ENCODE data around the gene CDK15. TPM values are rescaled to one million over a fixed set of nuclear protein-coding genes. Genes with fewer than 3 reads are reported as not detected.
A peak's percentile ranks its signal among the peaks of the same experiment; 100 is the strongest.
"Not testable (repeated sequence)": the region's sequence is repeated elsewhere in the genome, so short reads cannot be mapped to it uniquely, and the experiment has no call there.

The CDK15 gene
- not detected for total RNA-seq

DNA sequence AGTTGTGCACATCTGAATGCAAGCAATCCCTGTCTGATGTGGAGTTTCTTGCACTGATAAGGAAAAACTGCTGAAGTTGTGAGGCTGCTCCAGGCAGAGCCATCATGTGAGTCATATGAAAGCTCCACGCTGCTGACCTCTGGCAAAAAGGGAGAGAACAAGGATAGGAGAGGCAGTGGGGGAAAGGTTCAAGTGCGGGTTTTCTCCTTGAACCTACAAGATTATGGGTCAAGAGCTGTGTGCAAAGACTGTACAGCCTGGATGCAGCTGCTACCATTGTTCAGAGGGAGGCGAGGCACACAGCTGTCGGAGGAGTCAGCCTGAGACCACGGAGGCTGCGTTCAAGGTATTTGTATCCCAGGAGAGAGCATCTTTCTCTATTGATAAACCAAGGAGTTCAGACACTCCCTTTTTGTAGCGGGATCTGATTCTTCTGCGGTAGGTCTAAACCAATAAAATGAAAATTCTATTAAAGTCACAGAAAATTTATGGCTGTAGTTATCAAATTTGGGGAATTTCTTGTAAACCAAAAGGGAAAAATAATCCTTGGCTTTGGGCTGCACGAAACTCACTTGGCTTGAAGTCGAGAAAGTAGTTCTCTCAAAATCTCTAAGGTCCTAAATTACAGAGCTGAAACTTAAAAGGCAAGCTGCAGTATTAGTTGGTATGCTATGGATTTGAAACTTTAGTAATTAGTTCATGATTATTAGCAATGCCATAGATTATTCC, at the start of gene CDK15:
TSS of gene CDK15 (plus strand) at position 96 of the 729 bp plus-strand sequence. CDS start at position 224, 128 bp downstream.
- DNase-seq (ENCODE audit: low spot score in 2 of 2) (no peak), ATAC-seq (no peak)
- no peaks in the 10 kb centered on the region for H3K36me3 Mint-ChIP-seq
- no peaks in the 10 kb centered on the region for H3K9me3 Mint-ChIP-seq
- H3K27ac Mint-ChIP-seq = no peak within 1 kb of the TSS

DNA sequence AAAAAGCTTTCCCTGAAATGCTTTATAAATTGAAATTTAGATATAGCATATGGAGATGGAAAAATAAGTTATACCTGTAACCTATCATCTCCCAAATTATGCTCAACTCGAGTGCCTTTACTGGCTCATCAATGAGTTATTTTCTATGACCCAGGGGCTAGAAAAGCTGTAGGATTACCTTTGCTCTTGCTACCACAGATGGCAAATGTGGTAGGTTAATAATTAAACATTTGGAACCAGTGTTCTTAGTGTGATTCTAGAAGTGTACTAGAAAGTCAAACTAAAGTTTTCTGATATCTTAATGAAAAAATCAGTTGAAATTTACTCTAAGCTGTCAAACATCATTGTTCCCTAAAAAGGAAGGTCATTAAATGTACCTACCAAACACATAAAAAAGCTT, 48.1 kb upstream of the CDK15 start:
- no peak for ATAC-seq
- H3K9me3 Mint-ChIP-seq = no peaks in the 10 kb centered on the region
- no peak overlapping the region for H3K27ac Mint-ChIP-seq
- H3K36me3 Mint-ChIP-seq = no peaks in the 10 kb centered on the region
- DNase-seq (ENCODE audit: low spot score in 2 of 2) = no peak

DNA sequence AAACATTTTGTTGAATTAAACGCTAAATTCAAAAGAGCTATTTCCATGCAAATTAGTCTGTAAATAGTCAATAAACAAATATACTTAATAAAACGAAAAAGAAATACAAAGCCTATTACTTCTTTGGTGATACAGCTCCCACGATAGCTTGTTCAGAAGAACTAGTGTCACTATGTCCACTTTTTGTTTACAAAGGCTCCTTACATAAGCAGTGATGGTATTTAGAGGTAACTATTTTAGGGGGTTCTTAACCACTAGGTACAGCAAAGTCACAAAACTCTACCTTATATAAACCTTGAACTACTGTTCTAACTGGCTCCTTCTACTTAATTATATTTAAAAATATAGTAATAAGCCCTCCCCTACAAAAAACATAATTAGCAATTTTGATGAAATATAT, 47.5 kb upstream of the CDK15 start:
- no peaks in the 10 kb centered on the region for H3K9me3 Mint-ChIP-seq
- ATAC-seq (no peak), DNase-seq (ENCODE audit: low spot score in 2 of 2) (no peak)
- H3K36me3 Mint-ChIP-seq = no peaks in the 10 kb centered on the region
- no peak overlapping the region for H3K27ac Mint-ChIP-seq

DNA sequence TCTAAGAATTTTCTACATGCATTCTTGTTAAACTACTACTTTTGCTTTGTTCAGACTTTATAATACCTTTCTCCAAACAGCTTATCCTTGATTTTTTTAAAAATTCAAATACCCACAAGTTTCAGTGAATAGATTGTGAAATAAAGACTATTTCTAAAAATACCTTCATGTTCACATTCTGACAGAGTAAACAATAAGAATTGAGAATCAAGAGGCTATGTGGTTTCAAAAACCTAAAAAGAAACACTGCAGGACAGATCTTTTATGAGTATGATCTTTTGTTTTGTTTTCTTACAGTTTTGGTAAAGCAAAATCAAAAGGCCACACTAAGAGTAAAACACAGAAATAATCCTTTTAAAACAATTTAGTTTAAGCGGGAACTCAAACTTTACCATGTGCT, 46.8 kb upstream of the CDK15 start:
- H3K27ac Mint-ChIP-seq = no peak overlapping the region

DNA sequence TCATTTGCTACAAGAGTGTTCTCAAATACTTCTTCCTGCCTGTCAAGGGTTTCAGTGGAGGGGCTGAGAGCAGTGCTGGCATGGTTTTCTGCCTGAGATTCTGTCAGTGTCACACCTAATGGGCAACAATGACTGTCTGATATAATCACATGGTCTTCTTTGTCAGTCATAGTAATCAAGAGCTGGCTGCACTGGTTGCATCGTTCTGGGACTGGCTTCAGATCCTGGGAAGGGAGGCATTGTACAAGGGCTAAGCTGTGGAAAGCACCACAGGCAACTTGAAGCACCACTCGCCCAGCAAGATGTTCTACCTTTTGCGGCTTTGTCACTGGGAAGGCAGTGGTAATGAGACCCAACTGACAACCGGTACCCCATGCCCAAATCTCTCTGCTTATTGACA, 45.2 kb upstream of the CDK15 start:
- Mint-ChIP-seq H3K36me3 (no peaks in the 10 kb centered on the region), H3K27ac (no peak overlapping the region), H3K9me3 (no peaks in the 10 kb centered on the region)
- ATAC-seq (no peak), DNase-seq (ENCODE audit: low spot score in 2 of 2) (no peak)

More for the DNA sequence above, 46.8 kb upstream of the CDK15 start:
- H3K9me3 Mint-ChIP-seq = no peaks in the 10 kb centered on the region
- no peaks in the 10 kb centered on the region for H3K36me3 Mint-ChIP-seq
- DNase-seq (ENCODE audit: low spot score in 2 of 2) (no peak), ATAC-seq (no peak)

DNA sequence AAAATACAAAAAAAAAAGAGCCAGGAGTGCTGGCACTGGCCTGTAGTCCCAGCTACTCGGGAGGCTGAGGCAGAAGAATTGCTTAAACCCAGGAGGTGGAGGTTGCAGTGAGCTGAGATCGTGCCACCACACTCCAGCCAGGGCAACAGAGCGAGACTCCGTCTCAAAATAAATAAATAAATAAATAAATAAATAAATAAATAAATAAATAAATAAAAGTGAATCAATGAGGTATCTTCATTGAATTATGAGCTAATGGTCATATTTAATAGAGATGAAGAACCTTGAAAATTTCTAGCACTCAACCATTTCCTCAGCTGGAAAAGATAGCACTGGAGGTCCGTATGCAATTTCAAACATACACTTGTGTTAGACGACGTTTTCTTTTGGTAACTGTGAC, 41.9 kb upstream of the CDK15 start:
- H3K27ac Mint-ChIP-seq; H3K36me3 Mint-ChIP-seq; H3K9me3 Mint-ChIP-seq; DNase-seq (ENCODE audit: low spot score in 2 of 2); ATAC-seq: not testable (repeated sequence)

DNA sequence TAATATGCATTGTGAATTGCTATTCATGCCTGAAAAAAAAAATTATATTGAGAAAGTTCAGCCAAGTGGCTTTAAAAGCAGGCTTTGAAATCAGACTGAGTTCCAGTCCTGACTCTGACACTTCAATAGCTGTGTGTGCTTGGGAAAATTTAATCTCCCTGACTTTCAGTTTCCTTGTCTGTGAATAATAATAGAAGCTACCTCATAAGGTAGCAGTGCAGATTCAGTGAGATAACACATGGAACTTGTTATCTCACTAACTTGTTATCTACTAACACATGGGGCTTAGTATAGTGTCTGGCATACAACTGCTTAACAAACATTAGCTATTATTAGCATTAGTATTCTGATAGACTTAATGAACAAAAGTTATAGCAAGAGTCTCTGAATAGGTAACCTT, 40.5 kb upstream of the CDK15 start:
- ATAC-seq = no peak
- Mint-ChIP-seq H3K27ac (no peak overlapping the region), H3K9me3 (no peaks in the 10 kb centered on the region), H3K36me3 (no peaks in the 10 kb centered on the region)
- DNase-seq (ENCODE audit: low spot score in 2 of 2) = no peak

DNA sequence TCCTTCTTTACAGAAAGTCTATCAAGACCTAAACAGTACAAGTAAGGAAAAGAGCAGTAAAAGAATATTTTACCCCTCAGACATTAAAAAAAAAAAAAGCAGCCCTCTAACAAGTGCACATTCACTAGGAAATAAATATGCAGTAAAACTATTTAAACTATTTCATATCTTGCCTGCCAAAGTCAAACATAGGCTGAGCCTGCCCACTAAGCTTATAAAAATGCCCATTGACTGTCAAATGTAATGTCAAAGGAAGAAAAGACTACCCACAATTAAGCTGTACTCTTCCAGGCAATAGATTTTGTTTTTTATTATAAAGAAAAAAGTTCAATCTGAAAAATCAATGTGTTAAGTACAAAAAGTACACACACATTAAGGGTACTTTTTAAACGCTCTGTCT, 37.4 kb upstream of the CDK15 start:
- Mint-ChIP-seq H3K36me3 (no peaks in the 10 kb centered on the region), H3K27ac (no peak overlapping the region), H3K9me3 (no peaks in the 10 kb centered on the region)
- DNase-seq (ENCODE audit: low spot score in 2 of 2) = no peak
- ATAC-seq = no peak

DNA sequence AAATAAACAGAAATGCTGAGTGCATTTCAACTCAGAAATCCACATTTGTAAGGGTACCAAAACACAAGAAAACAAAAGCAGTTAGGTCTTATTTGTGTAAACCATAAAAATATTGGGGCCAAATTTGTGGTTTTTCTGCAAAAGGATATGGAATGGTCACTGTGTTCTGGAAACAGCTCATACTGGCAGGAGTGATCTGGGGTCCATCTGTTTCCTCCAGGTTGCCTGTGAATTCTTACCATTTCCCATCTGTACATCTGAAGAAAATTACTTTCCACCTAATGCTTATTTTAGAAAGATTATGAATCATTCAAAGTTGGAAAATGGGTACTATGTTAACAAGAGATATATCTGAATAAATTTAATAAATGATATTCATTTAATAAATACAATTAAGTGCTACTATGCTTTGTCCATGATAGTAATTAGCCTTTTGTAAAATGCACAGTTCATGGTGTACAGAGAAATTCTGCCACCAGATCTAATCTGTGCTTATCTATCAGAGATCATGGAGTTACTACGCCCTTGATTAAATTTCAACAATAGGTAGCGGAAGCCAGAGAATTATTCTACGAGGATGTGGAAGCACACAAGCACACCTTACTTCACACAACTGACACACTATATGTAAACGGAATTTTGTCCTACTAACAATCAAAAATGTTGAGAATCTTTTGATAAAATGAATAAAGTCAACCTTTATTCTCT, 36.5 kb upstream of the CDK15 start:
- Mint-ChIP-seq H3K27ac (no peak overlapping the region), H3K9me3 (no peaks in the 10 kb centered on the region)

DNA sequence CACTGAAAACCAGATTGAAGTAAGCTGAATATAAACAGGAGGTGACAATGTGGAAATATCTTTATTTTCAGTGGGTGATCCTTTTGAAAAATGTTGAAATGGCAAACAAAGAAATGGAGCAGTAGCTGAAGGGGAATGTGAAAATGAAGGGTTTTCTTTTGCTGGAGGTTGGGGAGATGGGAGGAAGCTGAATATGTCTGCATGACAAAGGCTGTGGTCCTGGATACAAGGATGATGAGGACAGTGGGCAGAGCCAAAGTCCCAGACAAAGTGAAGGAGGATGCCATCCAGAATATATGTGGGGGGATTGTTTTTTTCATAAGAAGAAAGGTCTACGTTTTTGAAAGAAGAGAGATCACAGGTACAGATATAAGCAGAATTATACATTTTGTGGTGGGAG, 32.3 kb upstream of the CDK15 start:
- H3K27ac Mint-ChIP-seq = no peak overlapping the region
- no peaks in the 10 kb centered on the region for H3K9me3 Mint-ChIP-seq
- ATAC-seq = no peak
- no peak for DNase-seq (ENCODE audit: low spot score in 2 of 2)
- H3K36me3 Mint-ChIP-seq = no peaks in the 10 kb centered on the region

More for the DNA sequence above, 36.5 kb upstream of the CDK15 start:
- DNase-seq (ENCODE audit: low spot score in 2 of 2) = no peak
- ATAC-seq = no peak
- H3K36me3 Mint-ChIP-seq = no peaks in the 10 kb centered on the region

DNA sequence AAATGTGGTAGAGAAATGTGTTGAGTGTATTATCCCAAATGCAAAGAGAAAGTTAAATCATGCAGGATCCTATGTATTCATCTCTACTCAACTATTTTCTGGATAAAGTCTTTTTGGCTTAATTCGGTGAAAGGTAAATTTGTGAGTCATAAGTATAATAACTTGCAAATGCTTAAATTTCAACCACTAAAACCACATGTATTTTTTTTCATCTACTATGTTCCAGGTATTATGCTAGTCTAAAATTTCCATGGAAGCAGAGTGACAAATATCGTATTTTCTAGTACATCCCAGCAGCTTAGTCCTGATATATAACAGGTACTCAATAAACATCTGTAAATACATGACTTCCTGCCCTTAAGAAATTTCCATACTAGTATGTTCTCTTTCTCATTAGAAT, 31.8 kb upstream of the CDK15 start:
- no peak for ATAC-seq
- no peak overlapping the region for H3K27ac Mint-ChIP-seq

DNA sequence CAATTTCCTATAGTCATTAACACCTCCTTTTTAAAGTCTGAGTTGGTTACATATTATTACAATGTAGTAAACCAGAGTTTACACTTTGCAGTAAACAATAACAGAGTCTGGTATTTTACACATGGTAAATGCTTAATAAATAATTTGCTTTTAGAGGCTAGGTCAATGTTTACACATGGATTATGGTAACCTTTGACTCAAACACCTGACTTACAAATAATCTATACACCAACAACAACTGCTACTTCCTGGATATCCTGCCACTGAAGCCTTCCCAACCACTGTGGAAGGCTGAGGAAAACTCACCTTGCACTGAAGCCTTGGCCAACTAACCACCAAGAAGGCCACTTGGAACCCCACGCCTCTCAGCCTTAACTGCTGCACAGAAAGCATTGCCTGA, 31.0 kb upstream of the CDK15 start:
- Mint-ChIP-seq H3K9me3 (no peaks in the 10 kb centered on the region), H3K36me3 (no peaks in the 10 kb centered on the region), H3K27ac (no peak overlapping the region)
- DNase-seq (ENCODE audit: low spot score in 2 of 2) (no peak), ATAC-seq (no peak)

More for the DNA sequence above, 31.8 kb upstream of the CDK15 start:
- H3K9me3 Mint-ChIP-seq = no peaks in the 10 kb centered on the region
- no peak for DNase-seq (ENCODE audit: low spot score in 2 of 2)
- H3K36me3 Mint-ChIP-seq = no peaks in the 10 kb centered on the region

DNA sequence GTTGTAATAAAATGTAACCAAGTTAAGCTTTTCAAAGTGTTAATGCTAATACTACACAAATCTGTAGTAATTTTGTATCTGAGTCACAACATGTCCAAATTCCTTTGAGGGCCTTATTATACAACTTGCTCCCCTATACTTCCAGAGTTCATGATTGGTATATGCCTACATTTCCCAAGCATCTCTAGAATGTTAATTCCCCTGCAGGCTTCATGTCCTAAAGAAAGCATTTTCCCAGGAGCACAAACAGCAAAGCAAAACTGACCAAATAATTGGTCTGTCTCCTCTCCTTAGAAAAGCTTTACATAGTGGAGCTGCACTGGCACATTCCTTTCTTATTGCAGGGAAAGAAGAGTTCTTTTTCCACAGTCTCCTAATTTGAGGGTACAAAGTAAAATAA, 29.3 kb upstream of the CDK15 start:
- Mint-ChIP-seq H3K9me3 (no peaks in the 10 kb centered on the region), H3K27ac (no peak overlapping the region), H3K36me3 (peaks cover 0 to 10% of the 10 kb centered on the region in 2 donors)
- ATAC-seq (no peak), DNase-seq (ENCODE audit: low spot score in 2 of 2) (no peak)

DNA sequence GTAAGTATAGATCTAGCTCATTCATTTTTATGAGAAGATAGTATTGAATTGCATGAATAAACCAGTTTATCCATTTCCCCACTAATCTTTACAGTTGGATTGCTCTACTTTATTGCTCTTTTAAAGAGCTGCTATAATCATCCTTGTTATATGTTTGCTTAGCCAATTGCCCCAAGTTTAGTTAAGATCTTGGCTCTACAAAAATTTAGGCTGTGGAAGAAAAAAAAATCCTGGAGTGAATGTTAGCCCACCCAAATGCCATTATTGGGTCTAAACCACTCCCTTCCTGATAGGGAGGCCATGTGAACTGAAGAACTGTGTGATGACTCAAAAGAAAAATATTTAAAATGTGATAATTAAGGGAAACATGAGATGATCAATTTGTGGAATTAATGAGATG, 28.5 kb upstream of the CDK15 start:
- no peak for DNase-seq (ENCODE audit: low spot score in 2 of 2)
- Mint-ChIP-seq H3K36me3 (peaks cover 0 to 10% of the 10 kb centered on the region in 2 donors), H3K9me3 (no peaks in the 10 kb centered on the region), H3K27ac (no peak overlapping the region)
- ATAC-seq = no peak

DNA sequence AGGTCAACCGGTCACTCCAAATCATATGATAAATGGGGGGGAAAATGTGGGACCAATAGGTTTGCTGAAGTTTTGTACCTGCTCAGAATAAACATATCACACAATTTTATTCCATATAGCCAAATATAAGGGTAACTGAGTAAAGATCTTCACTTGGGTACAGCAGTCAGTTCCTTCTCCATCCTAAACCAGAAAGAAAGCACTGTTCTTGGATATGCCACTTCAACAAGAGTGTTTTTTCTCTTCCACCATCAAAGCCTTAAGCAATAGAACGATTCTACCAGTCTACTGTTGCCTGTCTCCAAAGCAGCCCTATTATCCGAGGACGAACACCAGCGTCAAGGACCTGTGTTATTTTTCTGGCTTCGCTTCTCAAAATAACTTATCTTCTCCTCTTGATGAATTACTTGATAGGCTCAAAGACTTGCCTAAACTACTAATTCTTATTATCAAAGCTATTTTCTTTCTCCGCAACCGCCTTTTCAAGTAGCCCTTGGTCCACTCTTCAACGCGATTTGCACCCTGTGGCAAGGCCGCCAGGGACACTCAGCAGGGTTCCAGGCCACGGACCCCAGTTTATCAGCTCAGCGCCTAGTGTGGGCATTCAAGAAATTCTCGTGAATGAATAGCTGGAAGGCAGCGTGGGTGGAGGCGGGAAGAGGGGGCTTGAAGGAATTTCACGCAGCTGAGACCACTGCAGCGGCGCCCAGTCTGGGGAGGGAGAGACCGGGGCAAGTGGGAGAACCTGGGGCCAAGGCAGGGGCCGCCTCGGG, 26.2 kb upstream of the CDK15 start:
- Mint-ChIP-seq H3K9me3 (no peaks in the 10 kb centered on the region), H3K36me3 (peaks cover 0 to 10% of the 10 kb centered on the region in 2 donors), H3K27ac (peak overlapping the region; percentile 86 to 88)
- DNase-seq (ENCODE audit: low spot score in 2 of 2) (peak in 1 of 2 donors; percentile 56), ATAC-seq (no peak)

DNA sequence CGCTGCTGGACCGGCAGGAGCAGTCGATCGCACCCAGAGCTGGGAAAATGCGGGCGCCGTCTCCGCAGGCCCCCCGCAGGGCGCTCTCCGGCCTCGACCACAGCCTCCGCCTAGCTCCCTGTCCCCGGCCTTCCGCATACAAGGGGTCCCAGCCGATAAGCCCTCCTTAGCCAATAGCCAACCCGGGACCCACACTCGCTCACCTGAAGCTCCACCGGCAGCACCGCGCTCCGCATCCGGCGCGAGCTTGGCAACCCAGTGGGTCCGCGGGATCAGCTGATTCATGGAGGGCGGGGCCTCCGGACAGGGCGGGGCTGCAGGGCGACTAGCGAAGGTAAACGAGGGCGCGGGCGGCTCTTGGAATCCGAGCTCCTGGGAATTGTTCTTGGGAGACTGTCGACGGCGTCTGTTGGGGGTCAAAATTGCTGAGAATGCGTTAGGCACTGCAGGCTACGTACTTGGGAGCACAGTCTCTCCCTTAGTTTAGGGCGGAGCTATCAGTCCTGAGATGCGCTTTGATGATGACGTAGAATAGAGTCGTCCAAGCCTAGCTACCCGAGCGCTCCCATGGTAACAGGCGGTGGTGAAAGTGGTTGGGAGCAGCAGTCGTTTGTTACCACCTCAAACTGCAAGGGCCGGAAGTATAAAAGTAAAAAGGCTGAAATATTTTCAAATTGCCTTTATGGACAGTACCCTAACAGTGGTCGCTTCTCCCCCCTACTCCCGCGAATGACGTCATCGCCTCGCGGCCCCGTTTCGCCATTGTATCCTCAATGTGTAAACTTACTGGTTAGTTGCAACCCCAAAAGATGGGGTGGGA, 25.5 kb upstream of the CDK15 start, which contains the start of gene ALS2:
TSS of gene ALS2 (minus strand) at position 260 of the 820 bp plus-strand sequence. CDS start 12,048 bp downstream, outside the sequence.
- no peaks in the 10 kb centered on the region for H3K9me3 Mint-ChIP-seq
- H3K36me3 Mint-ChIP-seq = peaks cover 0 to 10% of the 10 kb centered on the region in 2 donors
- peak; percentile 93 to 95 for DNase-seq (ENCODE audit: low spot score in 2 of 2)
- peak; percentile 95 to 97 for ATAC-seq
- peak within 1 kb of the TSS; percentile 88 to 95 for H3K27ac Mint-ChIP-seq

Data from activated naive CD4-positive, alpha-beta T cell treated with anti-CD3 and anti-CD28 coated beads, Interleukin-2, amount 50 U/mL, for 72 hours (primary cell).